ENCODE measurements around the gene DLK2.

- no peak for TF ChIP-seq CTCF (IDR thresholded peaks at IDR 0.05; ENCODE audit: low read depth, low read length)
- no peak for TF ChIP-seq EZH2phosphoT487 (IDR thresholded peaks at IDR 0.05; ENCODE audit: low read depth)
Observed at GRCh38 chr6:43493833-43494232, 38.5 kb upstream of the DLK2 start.
